GM21390 (cell line): ENCODE measurements around the gene RYR2.

ENCODE experiments used
- ATAC-seq: cut with Tn5 transposase; IDR thresholded peaks from one replicate; pipeline ENCODE4 v1.9.1; 2021; ENCODE audit not compliant: unreplicated experiment

Gene RYR2

GRCh38 chr1:237031480-237031879, 10.5 kb upstream of the RYR2 start:
- ATAC-seq, result no peak

- ATAC-seq, result peak; percentile 98
Measured at GRCh38 chr1:237032029-237032428, 10.0 kb upstream of the RYR2 start.

- no peak for ATAC-seq
Measured at GRCh38 chr1:237033061-237033460, 8.9 kb upstream of the RYR2 start.

GRCh38 chr1:237033804-237034203, 8.2 kb upstream of the RYR2 start:
- ATAC-seq, result no peak

GRCh38 chr1:237035759-237036158, 6.2 kb upstream of the RYR2 start:
- ATAC-seq, result no peak

- no peak for ATAC-seq
Measured at GRCh38 chr1:237038211-237038610, 3.8 kb upstream of the RYR2 start.

- no peak for ATAC-seq
Measured at GRCh38 chr1:237040823-237041222, 1.2 kb upstream of the RYR2 start.

- ATAC-seq, result no peak
Measured at GRCh38 chr1:237041461-237041794, 556 bp upstream of the RYR2 start.

- ATAC-seq, result no peak
Measured at GRCh38 chr1:237042526-237042891, 525 bp downstream of the RYR2 start.

- no peak for ATAC-seq
Measured at GRCh38 chr1:237042892-237043576, 1.1 kb downstream of the RYR2 start.

- ATAC-seq, result no peak
Measured at GRCh38 chr1:237043846-237044636, 2.1 kb downstream of the RYR2 start.

- ATAC-seq, result no peak
Measured at GRCh38 chr1:237045278-237046016, 3.5 kb downstream of the RYR2 start.

GRCh38 chr1:237048803-237049202, 6.8 kb downstream of the RYR2 start:
- no peak for ATAC-seq

- no peak for ATAC-seq
Measured at GRCh38 chr1:237050185-237050584, 8.2 kb downstream of the RYR2 start.

GRCh38 chr1:237050915-237051314, 8.9 kb downstream of the RYR2 start:
- ATAC-seq, result no peak

GRCh38 chr1:237054313-237054712, 12.3 kb downstream of the RYR2 start:
- no peak for ATAC-seq

- no peak for ATAC-seq
Measured at GRCh38 chr1:237058470-237058869, 16.5 kb downstream of the RYR2 start.

- no peak for ATAC-seq
Measured at GRCh38 chr1:237059244-237059643, 17.3 kb downstream of the RYR2 start.

- ATAC-seq, result no peak
Measured at GRCh38 chr1:237062976-237063375, 21.0 kb downstream of the RYR2 start.

GRCh38 chr1:237065903-237066302, 23.9 kb downstream of the RYR2 start:
- ATAC-seq, result no peak

GRCh38 chr1:237070519-237070918, 28.5 kb downstream of the RYR2 start:
- no peak for ATAC-seq
